ENCODE measurements around the gene FOLR2.

The FOLR2 gene

DNA sequence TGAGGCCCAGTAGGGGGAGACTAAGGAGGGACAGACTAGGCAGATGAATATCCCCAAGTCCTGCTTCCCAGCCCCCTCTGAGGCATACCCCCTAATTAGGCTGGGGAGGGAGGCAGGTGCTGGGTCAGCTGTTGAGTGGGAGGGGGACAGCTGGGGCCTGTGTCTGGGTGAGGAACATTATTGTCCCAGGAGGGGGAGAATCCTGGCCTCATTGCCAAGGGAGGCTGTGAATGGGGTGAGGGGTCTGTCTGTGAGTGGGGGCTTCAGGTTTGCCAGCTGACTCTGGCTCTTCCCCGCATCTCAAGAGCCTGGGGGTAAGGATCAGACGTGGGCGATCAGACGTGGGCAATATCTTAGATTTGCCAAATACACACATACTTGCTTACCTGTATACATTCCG is 10.1 kb downstream of the FOLR2 start:
- no peaks in the 10 kb centered on the region for H3K79me2 ChIP-seq (ENCODE audit: insufficient read depth, low read length)
- no peaks in the 10 kb centered on the region for H3K9me3 ChIP-seq (ENCODE audit: low read length)
- H3K27me3 ChIP-seq (ENCODE audit: insufficient read depth, low read length), result no peaks in the 10 kb centered on the region
- peaks cover 38% of the 10 kb centered on the region for H3K36me3 ChIP-seq (ENCODE audit: insufficient read depth, low read length)
- no peak overlapping the region for H3K4me3 ChIP-seq (ENCODE audit: low read depth, low read length, poor library complexity, severe bottlenecking)
- H4K20me1 ChIP-seq (ENCODE audit: insufficient read depth, low read length), result no peaks in the 10 kb centered on the region
- TF ChIP-seq EZH2 (IDR thresholded peaks at IDR 0.05; ENCODE audit: borderline replicate concordance, low read length), result no peak
- TF ChIP-seq, protein P1, sequence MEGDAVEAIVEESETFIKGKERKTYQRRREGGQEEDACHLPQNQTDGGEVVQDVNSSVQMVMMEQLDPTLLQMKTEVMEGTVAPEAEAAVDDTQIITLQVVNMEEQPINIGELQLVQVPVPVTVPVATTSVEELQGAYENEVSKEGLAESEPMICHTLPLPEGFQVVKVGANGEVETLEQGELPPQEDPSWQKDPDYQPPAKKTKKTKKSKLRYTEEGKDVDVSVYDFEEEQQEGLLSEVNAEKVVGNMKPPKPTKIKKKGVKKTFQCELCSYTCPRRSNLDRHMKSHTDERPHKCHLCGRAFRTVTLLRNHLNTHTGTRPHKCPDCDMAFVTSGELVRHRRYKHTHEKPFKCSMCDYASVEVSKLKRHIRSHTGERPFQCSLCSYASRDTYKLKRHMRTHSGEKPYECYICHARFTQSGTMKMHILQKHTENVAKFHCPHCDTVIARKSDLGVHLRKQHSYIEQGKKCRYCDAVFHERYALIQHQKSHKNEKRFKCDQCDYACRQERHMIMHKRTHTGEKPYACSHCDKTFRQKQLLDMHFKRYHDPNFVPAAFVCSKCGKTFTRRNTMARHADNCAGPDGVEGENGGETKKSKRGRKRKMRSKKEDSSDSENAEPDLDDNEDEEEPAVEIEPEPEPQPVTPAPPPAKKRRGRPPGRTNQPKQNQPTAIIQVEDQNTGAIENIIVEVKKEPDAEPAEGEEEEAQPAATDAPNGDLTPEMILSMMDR (IDR thresholded peaks at IDR 0.05; ENCODE audit: low read length), result no peak
- no peak overlapping the region; the same call in 1 of the 2 replicates for H3K9ac ChIP-seq (ENCODE audit: low read length)
- peak overlapping the region; percentile 88 for H3K27ac ChIP-seq (ENCODE audit: low read depth, low read length, poor library complexity, severe bottlenecking)
- H3K4me2 ChIP-seq (ENCODE audit: low read length), result peak overlapping the region; percentile 92; the same call in 1 of the 2 replicates
- peaks cover 44% of the 10 kb centered on the region for H3K4me1 ChIP-seq (ENCODE audit: insufficient read depth, low read length, severe bottlenecking)
- H3F3A ChIP-seq (ENCODE audit: insufficient read depth, low read length), result no peaks in the 10 kb centered on the region
- H3K9me2 ChIP-seq (ENCODE audit: low read depth, low read length), result no peaks in the 10 kb centered on the region
- H2AFZ ChIP-seq (ENCODE audit: low read length), result no peak overlapping the region

DNA sequence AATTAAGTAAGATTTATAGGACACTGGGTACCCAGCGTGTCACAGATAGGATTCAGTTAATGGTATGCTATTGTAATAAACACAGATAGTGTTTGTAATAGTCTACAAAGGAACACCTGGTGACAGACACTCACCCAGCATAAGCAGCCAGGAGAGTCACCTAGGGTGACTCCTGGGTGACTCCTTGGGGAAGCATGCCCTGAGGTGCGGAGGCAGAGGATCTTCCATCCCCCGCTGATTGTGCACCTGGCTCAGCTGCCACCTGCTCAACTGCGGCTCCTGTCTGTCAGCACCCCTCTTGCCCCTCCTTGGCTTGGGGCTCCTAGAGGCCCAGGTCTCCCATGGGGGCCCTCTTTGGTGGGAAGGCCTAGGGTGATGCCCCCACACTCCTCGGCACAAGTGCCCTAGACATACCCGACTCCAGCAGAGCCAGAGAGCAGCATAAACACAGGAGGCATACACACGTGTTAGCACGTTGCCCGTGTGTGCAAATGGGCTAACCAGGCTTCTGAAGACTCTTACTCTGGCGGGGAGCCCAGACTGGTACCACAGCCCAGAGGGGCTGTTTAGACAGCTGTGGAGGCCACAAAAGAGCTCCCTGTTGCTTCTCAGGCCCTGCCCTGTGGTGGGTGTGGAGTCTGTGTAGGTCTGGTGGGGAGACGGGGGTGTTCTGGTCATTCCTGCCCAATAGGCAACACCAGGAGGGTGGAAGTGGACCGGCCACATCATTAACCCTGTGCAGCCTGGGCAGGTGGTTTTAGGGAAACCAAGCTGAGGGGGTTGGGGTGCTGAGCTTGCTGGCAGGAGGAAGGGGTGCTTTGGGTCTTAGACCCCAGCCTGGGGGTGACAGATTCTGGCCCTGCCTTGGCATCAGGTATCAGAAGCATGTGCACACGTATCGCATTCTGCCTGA is 11.0 kb downstream of the FOLR2 start:
- H3K4me3 ChIP-seq (ENCODE audit: low read depth, low read length, poor library complexity, severe bottlenecking), result peak overlapping the region; percentile 4
- no peaks in the 10 kb centered on the region for H4K20me1 ChIP-seq (ENCODE audit: insufficient read depth, low read length)
- H2AFZ ChIP-seq (ENCODE audit: low read length), result no peak overlapping the region
- peak overlapping the region; percentile 92; the same call in 1 of the 2 replicates for H3K4me2 ChIP-seq (ENCODE audit: low read length)
- H3K9me3 ChIP-seq (ENCODE audit: low read length), result no peaks in the 10 kb centered on the region
- H3K79me2 ChIP-seq (ENCODE audit: insufficient read depth, low read length), result no peaks in the 10 kb centered on the region
- no peaks in the 10 kb centered on the region for H3K9me2 ChIP-seq (ENCODE audit: low read depth, low read length)
- no peaks in the 10 kb centered on the region for H3F3A ChIP-seq (ENCODE audit: insufficient read depth, low read length)
- peak overlapping the region; percentile 88 for H3K27ac ChIP-seq (ENCODE audit: low read depth, low read length, poor library complexity, severe bottlenecking)
- no peak overlapping the region; the same call in 1 of the 2 replicates for H3K9ac ChIP-seq (ENCODE audit: low read length)
- TF ChIP-seq, protein P1 (IDR thresholded peaks at IDR 0.05; ENCODE audit: low read length), result no peak
- TF ChIP-seq EZH2 (IDR thresholded peaks at IDR 0.05; ENCODE audit: borderline replicate concordance, low read length), result no peak
- no peaks in the 10 kb centered on the region for H3K27me3 ChIP-seq (ENCODE audit: insufficient read depth, low read length)
- H3K4me1 ChIP-seq (ENCODE audit: insufficient read depth, low read length, severe bottlenecking), result peaks cover 36% of the 10 kb centered on the region
- peaks cover 43% of the 10 kb centered on the region for H3K36me3 ChIP-seq (ENCODE audit: insufficient read depth, low read length)

DNA sequence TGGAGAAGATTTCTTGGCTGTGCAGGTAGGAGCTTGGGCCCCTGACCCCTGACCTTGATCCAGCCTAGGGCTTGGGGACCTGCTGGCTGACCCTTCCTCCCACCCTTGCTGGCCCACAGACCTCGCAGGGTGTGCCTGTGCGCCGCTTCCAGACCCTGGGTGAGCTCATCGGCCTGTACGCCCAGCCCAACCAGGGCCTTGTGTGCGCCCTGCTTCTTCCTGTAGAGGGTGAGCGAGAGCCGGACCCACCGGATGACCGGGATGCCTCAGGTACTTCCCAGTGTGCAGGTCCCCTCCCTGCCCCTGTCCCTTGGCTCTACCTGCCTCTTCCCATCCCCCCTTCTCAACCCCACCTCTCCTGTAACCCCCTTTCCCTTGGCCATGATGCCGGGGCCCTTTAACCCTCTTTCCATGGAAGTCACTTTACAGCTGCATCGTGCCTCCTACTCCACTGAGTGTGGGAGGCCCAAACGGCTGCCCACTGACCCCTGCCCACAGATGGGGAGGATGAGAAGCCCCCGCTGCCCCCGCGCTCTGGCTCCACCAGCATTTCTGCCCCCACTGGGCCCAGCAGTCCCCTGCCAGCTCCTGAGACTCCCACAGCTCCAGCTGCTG is 11.7 kb downstream of the FOLR2 start:
- H3K79me2 ChIP-seq (ENCODE audit: insufficient read depth, low read length), result no peaks in the 10 kb centered on the region
- TF ChIP-seq, protein P1 (IDR thresholded peaks at IDR 0.05; ENCODE audit: low read length), result peak; percentile 34; the same call in 1 of the 2 replicates
- TF ChIP-seq EZH2 (IDR thresholded peaks at IDR 0.05; ENCODE audit: borderline replicate concordance, low read length), result no peak
- peak overlapping the region; percentile 88 for H3K27ac ChIP-seq (ENCODE audit: low read depth, low read length, poor library complexity, severe bottlenecking)
- H3K4me1 ChIP-seq (ENCODE audit: insufficient read depth, low read length, severe bottlenecking), result peaks cover 32% of the 10 kb centered on the region
- H3F3A ChIP-seq (ENCODE audit: insufficient read depth, low read length), result no peaks in the 10 kb centered on the region
- peak overlapping the region; percentile 92; the same call in 1 of the 2 replicates for H3K4me2 ChIP-seq (ENCODE audit: low read length)
- no peak overlapping the region for H2AFZ ChIP-seq (ENCODE audit: low read length)
- H3K36me3 ChIP-seq (ENCODE audit: insufficient read depth, low read length), result peaks cover 51% of the 10 kb centered on the region
- no peaks in the 10 kb centered on the region for H3K27me3 ChIP-seq (ENCODE audit: insufficient read depth, low read length)
- no peak overlapping the region for H3K9ac ChIP-seq (ENCODE audit: low read length)
- no peaks in the 10 kb centered on the region for H3K9me3 ChIP-seq (ENCODE audit: low read length)
- H4K20me1 ChIP-seq (ENCODE audit: insufficient read depth, low read length), result no peaks in the 10 kb centered on the region
- H3K9me2 ChIP-seq (ENCODE audit: low read depth, low read length), result no peaks in the 10 kb centered on the region
- H3K4me3 ChIP-seq (ENCODE audit: low read depth, low read length, poor library complexity, severe bottlenecking), result no peak overlapping the region

Data from OCI-LY1 (cell line).